Liver (tissue), 9 donors: ENCODE data around the gene ZFP92. TPM values are rescaled to one million over a fixed set of nuclear protein-coding genes. Genes with fewer than 3 reads are reported as not detected.

Experiments
- DNase-seq: peaks from one replicate; pipeline ENCODE4 v3.0.0-alpha.2; 2017; ENCODE audit warnings: low spot score
- H3K27ac ChIP-seq, 2 donors: one replicate each; pipeline ENCODE4 v1.7.0; 2013; ENCODE audit warnings: inconsistent platforms in 2 of 2, low read length in 2 of 2, control low read depth in 1 of 2, low read depth in 1 of 2, mild to moderate bottlenecking in 1 of 2
- H3K27me3 ChIP-seq, 4 donors: one replicate each; pipeline versions ENCODE4 v1.6.1 to v1.7.0; 2013; ENCODE audit warnings: low read length in 3 of 4, inconsistent platforms in 1 of 4, mild to moderate bottlenecking in 1 of 4, moderate library complexity in 1 of 4; ENCODE audit not compliant: control insufficient read depth in 4 of 4, insufficient read depth in 4 of 4
- H3K36me3 ChIP-seq, 4 donors: one replicate each; pipeline versions ENCODE4 v1.6.1 to v1.7.0; 2013; ENCODE audit warnings: low read length in 3 of 4, mild to moderate bottlenecking in 3 of 4, low read depth in 1 of 4, moderate library complexity in 1 of 4; ENCODE audit not compliant: control insufficient read depth in 4 of 4, insufficient read depth in 3 of 4
- H3K4me1 ChIP-seq, 4 donors: one replicate each; pipeline versions ENCODE4 v1.6.1 to v1.7.0; 2013; ENCODE audit warnings: low read length in 3 of 4, mild to moderate bottlenecking in 3 of 4, moderate library complexity in 1 of 4; ENCODE audit not compliant: control insufficient read depth in 4 of 4, insufficient read depth in 4 of 4
- H3K4me3 ChIP-seq, 3 donors: one replicate each; pipeline versions ENCODE4 v1.6.1 to v1.7.0; 2013; ENCODE audit warnings: low read length in 3 of 3, control low read depth in 1 of 3, low read depth in 1 of 3, mild to moderate bottlenecking in 1 of 3
- H3K9ac ChIP-seq, 2 donors: one replicate each; pipeline ENCODE4 v1.7.0; 2013; ENCODE audit warnings: low read length in 2 of 2, mild to moderate bottlenecking in 2 of 2, moderate library complexity in 2 of 2, control low read depth in 1 of 2, low read depth in 1 of 2
- H3K9me3 ChIP-seq, 4 donors: one replicate each; pipeline versions ENCODE4 v1.6.1 to v1.7.0; 2013; ENCODE audit warnings: low read length in 3 of 4; ENCODE audit not compliant: control insufficient read depth in 4 of 4
- ATF3 ChIP-seq: IDR thresholded peaks from 2 replicates; pipeline ENCODE4 v1.6.1; 2016; ENCODE audit warnings: antibody characterized with exemption
- FOXA1 ChIP-seq: IDR thresholded peaks from 2 replicates; pipeline ENCODE4 v1.6.1; 2016; ENCODE audit warnings: antibody characterized with exemption
- FOXA2 ChIP-seq: IDR thresholded peaks from 2 replicates; pipeline ENCODE4 v1.6.1; 2016; ENCODE audit warnings: antibody characterized with exemption
- HNF4A ChIP-seq, 2 donors: conservative IDR thresholded peaks; 2 replicates each; pipeline ENCODE4 v1.6.1; 2016; ENCODE audit warnings: antibody characterized with exemption in 2 of 2, mild to moderate bottlenecking in 2 of 2
- HNF4G ChIP-seq: IDR thresholded peaks from 2 replicates; pipeline ENCODE4 v1.6.1; 2016; ENCODE audit warnings: antibody characterized with exemption
- MAX ChIP-seq: IDR thresholded peaks from 2 replicates; pipeline ENCODE4 v1.6.1; 2016; ENCODE audit warnings: antibody characterized with exemption
- NR2F2 ChIP-seq: IDR thresholded peaks from 2 replicates; pipeline ENCODE4 v1.6.1; 2016; ENCODE audit warnings: antibody characterized with exemption
- RXRA ChIP-seq, 2 donors: IDR thresholded peaks; 2 replicates each; pipeline ENCODE4 v1.6.1; 2017 to 2018; ENCODE audit warnings: antibody characterized with exemption in 2 of 2, mild to moderate bottlenecking in 1 of 2
- YY1 ChIP-seq: IDR thresholded peaks from 2 replicates; pipeline ENCODE4 v1.6.1; 2016; ENCODE audit warnings: antibody characterized with exemption, mild to moderate bottlenecking
- WGBS: extraction: QIAGEN DNeasy Blood & Tissue Kit; methylation state at CpG from one replicate; pipeline ENCODE4 v1.1.7; 2013; 5-methylcytosine and 5-hydroxymethylcytosine counted together
- polyA plus RNA-seq, 2 donors: library from polyadenylated mRNA; stranded (reverse) in 1 of 2; unstranded in 1 of 2; fragments of 200-250 nt in 1 of 2; fragments of >200 nt in 1 of 2; fragmentation: Nextera tagmentation in 1 of 2; extraction: Ambion mirVana in 1 of 2; gene quantifications; one replicate each; pipeline versions ENCODE4 v1.2.1 to v1.2.3, GENCODE V29; 2013 to 2015
- total RNA-seq, 2 donors: library from RNA; depleted of rRNA; stranded (reverse); fragments of >200 nt; gene quantifications; one replicate each; pipeline ENCODE4 v1.2.3, GENCODE V29; 2014
- TF ChIP-seq, protein P1 (sequence below): IDR thresholded peaks from 2 replicates; pipeline ENCODE4 v1.6.1; 2016; ENCODE audit warnings: antibody characterized with exemption, mild to moderate bottlenecking
- donor health status: healthy.
- donor health status: healthy.
- donor health status: healthy.
- donor health status: healthy.
- donor health status: healthy.

ZFP92 gene
- total and polyA plus RNA-seq, 4 donors, result 0.24 to 1.3 (median 0.44) TPM

DNA sequence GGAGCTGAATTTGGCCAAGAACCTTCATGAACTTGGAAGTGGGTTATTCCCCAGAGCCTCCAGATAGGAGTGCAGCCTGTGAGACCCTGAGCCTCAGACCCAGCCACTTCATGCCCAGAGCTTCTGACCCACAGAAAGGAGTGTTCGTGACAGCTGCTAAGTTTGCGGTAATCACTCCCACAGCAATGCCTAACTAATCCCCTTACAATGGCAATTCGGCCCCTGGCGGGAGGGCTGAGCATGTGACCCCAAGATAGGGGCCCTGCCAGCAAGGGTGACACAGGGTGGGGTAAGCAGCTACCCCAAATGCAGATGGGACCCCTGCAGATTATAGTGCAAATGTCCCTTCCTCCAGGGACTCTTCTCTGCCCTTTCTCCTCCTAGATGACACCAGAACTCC lies 32.7 kb upstream of the ZFP92 start:
- Histone ChIP-seq H3K9ac (no peak overlapping the region), H3K27ac (no peak overlapping the region), H3K9me3 (no peaks in the 10 kb centered on the region), H3K4me1 (peaks cover 0 to 6% (median 2%) of the 10 kb centered on the region in 4 donors), H3K27me3 (no peaks in the 10 kb centered on the region), H3K4me3 (no peak overlapping the region), H3K36me3 (no peaks in the 10 kb centered on the region)
- TF ChIP-seq NR2F2, result no peak
- TF ChIP-seq ATF3, result no peak
- TF ChIP-seq HNF4A (conservative IDR thresholded peaks at IDR 0.05), result no peak
- no peak for TF ChIP-seq HNF4G
- TF ChIP-seq MAX, result no peak
- TF ChIP-seq FOXA1, result no peak
- TF ChIP-seq, protein P1, sequence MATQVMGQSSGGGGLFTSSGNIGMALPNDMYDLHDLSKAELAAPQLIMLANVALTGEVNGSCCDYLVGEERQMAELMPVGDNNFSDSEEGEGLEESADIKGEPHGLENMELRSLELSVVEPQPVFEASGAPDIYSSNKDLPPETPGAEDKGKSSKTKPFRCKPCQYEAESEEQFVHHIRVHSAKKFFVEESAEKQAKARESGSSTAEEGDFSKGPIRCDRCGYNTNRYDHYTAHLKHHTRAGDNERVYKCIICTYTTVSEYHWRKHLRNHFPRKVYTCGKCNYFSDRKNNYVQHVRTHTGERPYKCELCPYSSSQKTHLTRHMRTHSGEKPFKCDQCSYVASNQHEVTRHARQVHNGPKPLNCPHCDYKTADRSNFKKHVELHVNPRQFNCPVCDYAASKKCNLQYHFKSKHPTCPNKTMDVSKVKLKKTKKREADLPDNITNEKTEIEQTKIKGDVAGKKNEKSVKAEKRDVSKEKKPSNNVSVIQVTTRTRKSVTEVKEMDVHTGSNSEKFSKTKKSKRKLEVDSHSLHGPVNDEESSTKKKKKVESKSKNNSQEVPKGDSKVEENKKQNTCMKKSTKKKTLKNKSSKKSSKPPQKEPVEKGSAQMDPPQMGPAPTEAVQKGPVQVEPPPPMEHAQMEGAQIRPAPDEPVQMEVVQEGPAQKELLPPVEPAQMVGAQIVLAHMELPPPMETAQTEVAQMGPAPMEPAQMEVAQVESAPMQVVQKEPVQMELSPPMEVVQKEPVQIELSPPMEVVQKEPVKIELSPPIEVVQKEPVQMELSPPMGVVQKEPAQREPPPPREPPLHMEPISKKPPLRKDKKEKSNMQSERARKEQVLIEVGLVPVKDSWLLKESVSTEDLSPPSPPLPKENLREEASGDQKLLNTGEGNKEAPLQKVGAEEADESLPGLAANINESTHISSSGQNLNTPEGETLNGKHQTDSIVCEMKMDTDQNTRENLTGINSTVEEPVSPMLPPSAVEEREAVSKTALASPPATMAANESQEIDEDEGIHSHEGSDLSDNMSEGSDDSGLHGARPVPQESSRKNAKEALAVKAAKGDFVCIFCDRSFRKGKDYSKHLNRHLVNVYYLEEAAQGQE, result no peak
- TF ChIP-seq YY1, result no peak
- 98% methylated on average over 4 of the region's 4 CpGs for WGBS
- DNase-seq, result no peak

DNA sequence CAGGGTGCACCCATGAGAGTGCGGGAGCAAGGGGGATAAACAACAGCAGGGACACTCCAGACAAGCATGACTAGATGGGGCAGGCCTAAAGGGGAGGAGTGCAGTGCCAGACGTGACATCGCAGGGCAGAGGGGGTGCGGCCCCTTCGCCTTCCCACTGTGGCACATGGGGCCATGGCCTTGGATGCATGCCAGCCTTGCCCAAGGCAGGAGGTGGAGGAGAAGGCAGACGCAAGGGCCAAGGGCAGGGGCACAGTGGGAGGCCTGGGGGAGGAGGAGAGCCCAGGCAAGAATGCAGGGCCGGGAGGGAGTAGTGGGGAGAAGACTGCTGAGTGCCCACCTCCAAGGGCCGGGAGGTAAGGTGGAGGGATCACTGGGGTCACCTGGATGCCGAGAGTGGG lies 31.8 kb upstream of the ZFP92 start:
- DNase-seq, result no peak
- no peak overlapping the region for H3K27ac ChIP-seq

More for the DNA sequence above, 31.8 kb upstream of the ZFP92 start:
- no peak overlapping the region for H3K9ac ChIP-seq
- no peaks in the 10 kb centered on the region for H3K27me3 ChIP-seq
- WGBS, result 95% methylated on average over 9 of the region's 9 CpGs
- no peaks in the 10 kb centered on the region for H3K36me3 ChIP-seq
- H3K4me3 ChIP-seq, result no peak overlapping the region
- TF ChIP-seq, protein P1, result no peak
- TF ChIP-seq NR2F2, result no peak
- TF ChIP-seq RXRA (IDR thresholded peaks at IDR 0.05), result no peak
- no peak for TF ChIP-seq FOXA2
- H3K9me3 ChIP-seq, result no peaks in the 10 kb centered on the region
- H3K4me1 ChIP-seq, result peaks cover 0 to 6% (median 2%) of the 10 kb centered on the region in 4 donors
